ENCODE measurements around the gene FGD2. TPM values are rescaled to one million over a fixed set of nuclear protein-coding genes. Genes with fewer than 3 reads are reported as not detected.

Gene FGD2
- total RNA-seq, 2 experiments from 2014 or later = 1.2 TPM

- POLR2A ChIA-PET = interaction anchor here (1.2 kb wide), 1 partner anchor 26 kb away, joined by 3 read pairs; the partner anchor contains the start of gene MTCH1
- Histone ChIP-seq H3K9me3 (ENCODE audit: control insufficient read depth in 1 of 2, insufficient read depth in 1 of 2, low read length in 2 of 2) (no peaks in the 10 kb centered on the region), H3K4me1 (ENCODE audit: insufficient read depth, low read length) (peaks cover 59% of the 10 kb centered on the region), H3K27ac (ENCODE audit: low read depth in 1 of 2, low read length in 2 of 2) (no peak overlapping the region), H3K36me3 (ENCODE audit: insufficient read depth, low read length) (no peaks in the 10 kb centered on the region), H3K27me3 (ENCODE audit: control insufficient read depth in 1 of 2, insufficient read depth in 2 of 2, low read length in 2 of 2) (no peaks in the 10 kb centered on the region), H3K4me3 (ENCODE audit: low read length) (no peak overlapping the region)
- no peak overlapping the region for H3K4me3 Mint-ChIP-seq
- H3K9me3 Mint-ChIP-seq = no peaks in the 10 kb centered on the region
- H3K36me3 Mint-ChIP-seq (ENCODE audit: low read depth) = peaks cover 4% of the 10 kb centered on the region
- ATAC-seq (ENCODE audit: poor library complexity) (no peak), DNase-seq (peak in 1 of 14 experiments; percentile 16)
- no peak for TF ChIP-seq CTCF (IDR thresholded peaks at IDR 0.05)
- CTCF ChIA-PET = no interaction called here
- peaks cover 64% of the 10 kb centered on the region for H3K4me1 Mint-ChIP-seq (ENCODE audit: low read depth)
- no peak overlapping the region for H3K27ac Mint-ChIP-seq
- H3K27me3 Mint-ChIP-seq = no peaks in the 10 kb centered on the region
- intact Hi-C loops (cut with DNase I, micrococcal nuclease) = loop anchor here (5.0 kb wide), 3 partner anchors 42 to 72 kb away; partner anchors contain the start of gene C6orf89 (in 1 of the 2)
These were observed 45.8 kb upstream of the FGD2 start for GRCh38 chr6:36959555-36960250.

DNA sequence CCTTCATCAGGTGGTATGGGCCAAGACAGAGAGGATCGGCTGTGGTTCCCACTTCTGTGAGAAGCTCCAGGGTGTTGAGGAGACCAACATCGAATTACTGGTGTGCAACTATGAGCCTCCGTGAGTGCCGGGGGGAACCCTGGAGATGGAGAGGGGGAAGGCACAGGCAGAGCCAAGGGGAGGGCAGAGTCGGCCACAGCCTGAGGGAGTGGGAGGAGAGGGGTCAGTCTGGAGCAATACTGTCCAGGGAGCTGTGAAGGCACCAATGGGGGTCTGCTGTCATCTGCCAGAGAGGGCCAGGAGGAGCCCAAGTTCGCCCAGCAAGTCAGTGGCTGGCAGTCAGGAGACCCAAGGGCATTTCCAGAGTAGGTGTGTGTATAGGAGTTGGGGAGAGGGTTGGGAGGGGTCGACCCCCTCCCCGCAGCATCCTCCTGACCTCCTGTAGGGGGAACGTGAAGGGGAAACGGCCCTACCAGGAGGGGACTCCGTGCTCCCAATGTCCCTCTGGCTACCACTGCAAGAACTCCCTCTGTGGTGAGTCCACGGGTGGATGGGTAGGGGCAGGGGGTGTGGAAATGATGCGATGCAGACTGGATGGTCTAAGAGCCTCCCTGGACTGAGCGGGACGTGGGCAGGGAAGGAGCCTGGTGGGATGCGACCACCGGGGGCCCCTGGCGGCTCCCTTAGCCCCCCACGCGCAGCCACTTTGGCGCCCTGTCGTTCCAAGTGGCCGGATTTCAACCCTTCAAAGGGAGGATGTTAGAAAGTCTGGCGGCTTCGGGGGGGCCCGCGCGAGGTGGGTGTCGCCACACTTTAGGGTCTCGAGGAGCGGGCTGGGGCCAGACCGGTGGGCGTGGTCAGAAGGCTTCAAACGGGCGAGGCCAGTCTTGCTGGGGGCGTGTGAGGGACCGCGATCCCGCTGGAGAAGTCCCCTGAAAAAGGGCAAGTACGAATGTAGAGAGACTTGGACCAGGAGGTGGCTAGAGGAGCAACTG, 43.7 kb upstream of the FGD2 start:
- no peak for DNase-seq
- Histone ChIP-seq H3K27ac (ENCODE audit: low read depth in 1 of 2, low read length in 2 of 2) (no peak overlapping the region), H3K27me3 (ENCODE audit: control insufficient read depth in 1 of 2, insufficient read depth in 2 of 2, low read length in 2 of 2) (no peaks in the 10 kb centered on the region), H3K4me1 (ENCODE audit: insufficient read depth, low read length) (peaks cover 46% of the 10 kb centered on the region), H3K9me3 (ENCODE audit: control insufficient read depth in 1 of 2, insufficient read depth in 1 of 2, low read length in 2 of 2) (no peaks in the 10 kb centered on the region), H3K4me3 (ENCODE audit: low read length) (no peak overlapping the region), H3K36me3 (ENCODE audit: insufficient read depth, low read length) (no peaks in the 10 kb centered on the region)
- intact Hi-C loops (cut with DNase I, micrococcal nuclease) = loop anchor here in 1 of 2 experiments (5.0 kb wide), 1 partner anchor 74 kb away; the partner anchor contains the start of gene C6orf89
- ChIA-PET CTCF (interaction anchor here (1.6 kb wide), 1 partner anchor 56 kb away, joined by 3 read pairs; no protein-coding TSS in a partner anchor), POLR2A (no interaction called here)
- no peak for ATAC-seq (ENCODE audit: poor library complexity)
- Mint-ChIP-seq H3K27ac (peak overlapping the region; percentile 50), H3K4me3 (no peak overlapping the region), H3K9me3 (no peaks in the 10 kb centered on the region), H3K27me3 (no peaks in the 10 kb centered on the region), H3K4me1 (ENCODE audit: low read depth) (peaks cover 59% of the 10 kb centered on the region), H3K36me3 (ENCODE audit: low read depth) (peaks cover 17% of the 10 kb centered on the region)
- no peak for TF ChIP-seq CTCF (IDR thresholded peaks at IDR 0.05)

GRCh38 chr6:36962874-36963273, 42.6 kb upstream of the FGD2 start:
- peaks cover 39% of the 10 kb centered on the region for H3K4me1 ChIP-seq (ENCODE audit: insufficient read depth, low read length)
- CTCF ChIA-PET = interaction anchor here (1.6 to 1.7 kb wide), 2 partner anchors 55 to 78 kb away, joined by 3 to 7 read pairs; partner anchors contain the start of gene C6orf89
- Mint-ChIP-seq H3K36me3 (ENCODE audit: low read depth) (peaks cover 29% of the 10 kb centered on the region), H3K27me3 (no peaks in the 10 kb centered on the region), H3K4me1 (ENCODE audit: low read depth) (peaks cover 50% of the 10 kb centered on the region), H3K4me3 (peak overlapping the region; percentile 75), H3K27ac (peak overlapping the region; percentile 86), H3K9me3 (no peaks in the 10 kb centered on the region)
- POLR2A ChIA-PET = interaction anchor here (0.6 to 4.6 kb wide), 6 partner anchors 8 to 397 kb away, joined by 3 to 31 read pairs (median 6); partner anchors contain the start of genes MTCH1 and PI16
- H3K27me3 ChIP-seq (ENCODE audit: control insufficient read depth in 1 of 2, insufficient read depth in 2 of 2, low read length in 2 of 2) = no peaks in the 10 kb centered on the region
- H3K4me3 ChIP-seq (ENCODE audit: low read length) = no peak overlapping the region
- peak; percentile 67 to 93 (median 76) for DNase-seq
- no peak for TF ChIP-seq CTCF (IDR thresholded peaks at IDR 0.05)
- H3K27ac ChIP-seq (ENCODE audit: low read depth in 1 of 2, low read length in 2 of 2) = peak overlapping the region in 1 of 2 donors; percentile 72
- peaks cover 7% of the 10 kb centered on the region for H3K36me3 ChIP-seq (ENCODE audit: insufficient read depth, low read length)
- intact Hi-C loops (cut with DNase I, micrococcal nuclease) = loop anchor here in 1 of 2 experiments (5.0 kb wide), 1 partner anchor 76 kb away; the partner anchor contains the start of gene C6orf89
- ATAC-seq (ENCODE audit: poor library complexity) = peak; percentile 81
- H3K9me3 ChIP-seq (ENCODE audit: control insufficient read depth in 1 of 2, insufficient read depth in 1 of 2, low read length in 2 of 2) = no peaks in the 10 kb centered on the region
